ENCODE results near the gene OPALIN. TPM values are rescaled to one million over a fixed set of nuclear protein-coding genes. Genes with fewer than 3 reads are reported as not detected.
A peak's percentile ranks its signal among the peaks of the same experiment; 100 is the strongest.

The OPALIN gene, protein sequence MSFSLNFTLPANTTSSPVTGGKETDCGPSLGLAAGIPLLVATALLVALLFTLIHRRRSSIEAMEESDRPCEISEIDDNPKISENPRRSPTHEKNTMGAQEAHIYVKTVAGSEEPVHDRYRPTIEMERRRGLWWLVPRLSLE
- total RNA-seq = not detected
- polyA plus RNA-seq (ENCODE audit: insufficient read depth in 1 of 8, insufficient read length in 8 of 8, low replicate concordance in 1 of 8) = not detected
- long read RNA-seq, donor 1 = 0 reads
- long read RNA-seq, donor 2 = 0 reads
- long read RNA-seq, donor 3 = 0 reads
- long read RNA-seq, donor 4 = 0 reads
- long read RNA-seq, donor 5 = 0 reads
- long read RNA-seq, donor 6 = 0 reads
- long read RNA-seq, donor 7 = 0 reads
- long read RNA-seq, donor 8 = 0 reads
- long read RNA-seq, donor 9 = 0 reads
- long read RNA-seq, donor 10 = 0 reads
- long read RNA-seq, donor 11 = 0 reads

- 72% methylated on average over 5 of the region's 7 CpGs for WGBS (ENCODE audit: insufficient coverage)
- Histone ChIP-seq H3K4me3 (ENCODE audit: low read length) (no peak within 1 kb of the TSS), H3K36me3 (ENCODE audit: control insufficient read depth, insufficient read depth, low read length) (no peaks in the 10 kb centered on the region), H3K9me3 (replicated peaks; ENCODE audit: control insufficient read depth, low read depth, low read length) (no peaks in the 10 kb centered on the region), H3K27ac (ENCODE audit: low read length) (no peak within 1 kb of the TSS), H3K27me3 (ENCODE audit: control insufficient read depth, insufficient read depth, low read length) (peaks cover 12% of the 10 kb centered on the region), H3K4me1 (ENCODE audit: control insufficient read depth, insufficient read depth, low read length) (no peaks in the 10 kb centered on the region)
- no peak for DNase-seq
Measured at GRCh38 chr10:96358851-96359540, at the start of gene OPALIN. Gene OPALIN, minus strand, starts transcription at chr10:96359002. Its CDS starts 106 bp downstream, at chr10:96358896.

DNA sequence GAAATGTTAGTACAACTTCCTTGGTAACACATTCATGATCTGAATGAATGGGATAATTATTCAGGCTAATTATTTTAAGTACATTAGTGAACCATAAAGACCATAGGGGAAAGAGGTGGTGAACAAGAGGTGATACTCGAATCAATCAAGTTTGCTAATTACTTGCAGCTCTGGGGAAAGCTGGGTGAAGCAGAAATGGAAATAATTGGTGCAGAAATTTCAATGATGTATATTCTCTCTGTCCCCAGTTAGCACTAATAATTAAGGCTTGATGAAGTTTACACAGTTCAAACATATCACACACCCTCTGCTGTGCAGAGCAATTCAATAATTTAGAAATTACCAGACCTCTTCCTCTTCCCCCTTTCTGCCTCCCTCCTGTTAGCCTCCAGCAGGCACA is 49.4 kb upstream of the OPALIN start:
- no peak for DNase-seq
- WGBS (ENCODE audit: insufficient coverage) = no CpG with 5 or more reads among the region's 1 CpG
- Histone ChIP-seq H3K4me1 (ENCODE audit: control insufficient read depth, insufficient read depth, low read length) (peaks cover 17% of the 10 kb centered on the region), H3K36me3 (ENCODE audit: control insufficient read depth, insufficient read depth, low read length) (no peaks in the 10 kb centered on the region), H3K27ac (ENCODE audit: low read length) (no peak overlapping the region), H3K4me3 (ENCODE audit: low read length) (no peak overlapping the region), H3K9me3 (replicated peaks; ENCODE audit: control insufficient read depth, low read depth, low read length) (no peaks in the 10 kb centered on the region), H3K27me3 (ENCODE audit: control insufficient read depth, insufficient read depth, low read length) (peaks cover 57% of the 10 kb centered on the region)

GRCh38 chr10:96407560-96408069 is 48.8 kb upstream of the OPALIN start:
- Histone ChIP-seq H3K9me3 (replicated peaks; ENCODE audit: control insufficient read depth, low read depth, low read length) (no peaks in the 10 kb centered on the region), H3K27me3 (ENCODE audit: control insufficient read depth, insufficient read depth, low read length) (peaks cover 57% of the 10 kb centered on the region), H3K4me1 (ENCODE audit: control insufficient read depth, insufficient read depth, low read length) (peaks cover 11% of the 10 kb centered on the region), H3K36me3 (ENCODE audit: control insufficient read depth, insufficient read depth, low read length) (no peaks in the 10 kb centered on the region), H3K27ac (ENCODE audit: low read length) (no peak overlapping the region), H3K4me3 (ENCODE audit: low read length) (no peak overlapping the region)
- no peak for DNase-seq
- 98% methylated on average over 6 of the region's 15 CpGs for WGBS (ENCODE audit: insufficient coverage)

DNA sequence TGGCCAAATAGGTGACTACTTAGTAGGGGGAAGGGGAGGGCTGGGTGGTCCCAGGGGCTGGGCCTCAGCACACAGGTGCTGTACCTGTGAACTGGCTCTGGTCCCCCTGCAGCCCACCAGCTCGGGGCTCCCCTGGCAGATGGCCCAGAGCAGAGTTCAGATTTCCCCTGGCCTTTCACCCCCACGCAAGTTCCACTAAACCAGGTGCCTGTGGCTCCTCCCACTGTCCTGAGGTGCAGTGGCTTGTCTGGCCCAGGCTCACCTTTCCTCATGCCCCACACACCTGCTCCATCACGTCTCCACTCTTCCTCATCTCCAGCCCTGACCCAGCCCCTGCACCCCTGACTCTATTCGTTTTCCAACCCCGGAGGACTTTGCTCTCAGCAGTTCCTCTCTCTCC is 47.3 kb upstream of the OPALIN start:
- Histone ChIP-seq H3K27me3 (ENCODE audit: control insufficient read depth, insufficient read depth, low read length) (peaks cover 61% of the 10 kb centered on the region), H3K4me1 (ENCODE audit: control insufficient read depth, insufficient read depth, low read length) (peaks cover 3% of the 10 kb centered on the region), H3K36me3 (ENCODE audit: control insufficient read depth, insufficient read depth, low read length) (no peaks in the 10 kb centered on the region), H3K27ac (ENCODE audit: low read length) (no peak overlapping the region), H3K4me3 (ENCODE audit: low read length) (no peak overlapping the region), H3K9me3 (replicated peaks; ENCODE audit: control insufficient read depth, low read depth, low read length) (no peaks in the 10 kb centered on the region)
- 78% methylated on average over 5 of the region's 5 CpGs for WGBS (ENCODE audit: insufficient coverage)
- DNase-seq = no peak

- no peak for DNase-seq
- H3K9me3 ChIP-seq (replicated peaks; ENCODE audit: control insufficient read depth, low read depth, low read length) = no peaks in the 10 kb centered on the region
- no peak overlapping the region for H3K4me3 ChIP-seq (ENCODE audit: low read length)
- peaks cover 19% of the 10 kb centered on the region for H3K4me1 ChIP-seq (ENCODE audit: control insufficient read depth, insufficient read depth, low read length)
- H3K27me3 ChIP-seq (ENCODE audit: control insufficient read depth, insufficient read depth, low read length) = peaks cover 47% of the 10 kb centered on the region
- WGBS (ENCODE audit: insufficient coverage) = 83% methylated on average over 15 of the region's 16 CpGs
- no peaks in the 10 kb centered on the region for H3K36me3 ChIP-seq (ENCODE audit: control insufficient read depth, insufficient read depth, low read length)
- H3K27ac ChIP-seq (ENCODE audit: low read length) = no peak overlapping the region
Measured at GRCh38 chr10:96402417-96403305, 43.9 kb upstream of the OPALIN start.

- Histone ChIP-seq H3K27ac (ENCODE audit: low read length) (no peak overlapping the region), H3K4me3 (ENCODE audit: low read length) (no peak overlapping the region), H3K36me3 (ENCODE audit: control insufficient read depth, insufficient read depth, low read length) (no peaks in the 10 kb centered on the region), H3K4me1 (ENCODE audit: control insufficient read depth, insufficient read depth, low read length) (peaks cover 21% of the 10 kb centered on the region), H3K9me3 (replicated peaks; ENCODE audit: control insufficient read depth, low read depth, low read length) (no peaks in the 10 kb centered on the region), H3K27me3 (ENCODE audit: control insufficient read depth, insufficient read depth, low read length) (peaks cover 51% of the 10 kb centered on the region)
- 44% methylated on average over 7 of the region's 7 CpGs for WGBS (ENCODE audit: insufficient coverage)
- peak; percentile 48 for DNase-seq
Measured at GRCh38 chr10:96401036-96401435, 42.2 kb upstream of the OPALIN start.

- peaks cover 49% of the 10 kb centered on the region for H3K27me3 ChIP-seq (ENCODE audit: control insufficient read depth, insufficient read depth, low read length)
- no peak overlapping the region for H3K4me3 ChIP-seq (ENCODE audit: low read length)
- H3K9me3 ChIP-seq (replicated peaks; ENCODE audit: control insufficient read depth, low read depth, low read length) = no peaks in the 10 kb centered on the region
- H3K27ac ChIP-seq (ENCODE audit: low read length) = no peak overlapping the region
- peaks cover 21% of the 10 kb centered on the region for H3K4me1 ChIP-seq (ENCODE audit: control insufficient read depth, insufficient read depth, low read length)
- no peak for DNase-seq
- no CpG with 5 or more reads among the region's 3 CpGs for WGBS (ENCODE audit: insufficient coverage)
- no peaks in the 10 kb centered on the region for H3K36me3 ChIP-seq (ENCODE audit: control insufficient read depth, insufficient read depth, low read length)
Measured at GRCh38 chr10:96400465-96400864, 41.7 kb upstream of the OPALIN start.

- WGBS (ENCODE audit: insufficient coverage) = 100% methylated on average over 1 of the region's 1 CpG
- Histone ChIP-seq H3K27me3 (ENCODE audit: control insufficient read depth, insufficient read depth, low read length) (peaks cover 60% of the 10 kb centered on the region), H3K27ac (ENCODE audit: low read length) (no peak overlapping the region), H3K9me3 (replicated peaks; ENCODE audit: control insufficient read depth, low read depth, low read length) (no peaks in the 10 kb centered on the region), H3K4me1 (ENCODE audit: control insufficient read depth, insufficient read depth, low read length) (peaks cover 21% of the 10 kb centered on the region), H3K4me3 (ENCODE audit: low read length) (no peak overlapping the region), H3K36me3 (ENCODE audit: control insufficient read depth, insufficient read depth, low read length) (no peaks in the 10 kb centered on the region)
- no peak for DNase-seq
Measured at GRCh38 chr10:96397902-96398301, 39.1 kb upstream of the OPALIN start.

GRCh38 chr10:96395931-96396877 is 37.4 kb upstream of the OPALIN start:
- Histone ChIP-seq H3K36me3 (ENCODE audit: control insufficient read depth, insufficient read depth, low read length) (no peaks in the 10 kb centered on the region), H3K4me1 (ENCODE audit: control insufficient read depth, insufficient read depth, low read length) (peaks cover 19% of the 10 kb centered on the region), H3K9me3 (replicated peaks; ENCODE audit: control insufficient read depth, low read depth, low read length) (no peaks in the 10 kb centered on the region), H3K4me3 (ENCODE audit: low read length) (no peak overlapping the region), H3K27me3 (ENCODE audit: control insufficient read depth, insufficient read depth, low read length) (peaks cover 54% of the 10 kb centered on the region), H3K27ac (ENCODE audit: low read length) (no peak overlapping the region)
- 12% methylated on average over 6 of the region's 24 CpGs for WGBS (ENCODE audit: insufficient coverage)
- DNase-seq = peak; percentile 85

Measured in muscle of leg (tissue), 16 donors.